HepG2 (cell line): ENCODE results near the gene MRPL42. TPM values are rescaled to one million over a fixed set of nuclear protein-coding genes. Genes with fewer than 3 reads are reported as not detected.

Experiments
- ATAC-seq: fragments of 200-7000 bp; cut with Tn5 transposase; 3 replicates; pipeline ENCODE4 v1.9.1; 2020; ENCODE audit warnings: mild to moderate bottlenecking, moderate library complexity
- BruUV-seq: library from RNA; stranded (reverse); fragments of 400-500 nt; replicated peaks from 2 replicates; lab custom pipeline; 2021; lab: Mats Ljungman, UMichigan
- CTCF ChIA-PET: fragments of 300-600 bp; formaldehyde crosslinking; extraction: SDS; loops from one replicate; lab custom pipeline; 2021; ENCODE audit warnings: low total read pairs, inconsistent platforms, low intra/inter-chr PET ratio; lab: Yijun Ruan, JAX
- POLR2A ChIA-PET: fragments of 350-600 bp; sonication (Branson Sonifier 250); formaldehyde crosslinking; loops from one replicate; lab custom pipeline; 2020; ENCODE audit warnings: antibody characterized with exemption, inconsistent platforms; lab: Yijun Ruan, JAX
- DNase-seq: peaks from one replicate; pipeline ENCODE4 v3.0.0-alpha.2; 2015; ENCODE audit warnings: low spot score
- FAIRE-seq: peaks from 3 replicates; lab custom pipeline; 2011; peaks lifted over from hg19 to GRCh38; lab: Jason Lieb, UNC
- H2AFZ ChIP-seq: one replicate; pipeline ENCODE4 v1.6.1; 2011; ENCODE audit warnings: low read length, inconsistent platforms
- H3K27ac ChIP-seq: fragments of 300-600 bp; 3 replicates; pipeline ENCODE4 v1.8.0; 2011; ENCODE audit warnings: mixed run types, mild to moderate bottlenecking, mixed read lengths, low read length, inconsistent platforms; ENCODE audit not compliant: insufficient read depth; ENCODE audit errors: extremely low read length
- H3K27me3 ChIP-seq, 2 experiments: fragments of 200-600 bp in 1 of 2; 2 replicates in 1 of 2; 3 replicates in 1 of 2; pipeline versions ENCODE4 v1.6.0 to v1.8.0; 2011; ENCODE audit warnings: low read length in 2 of 2, mild to moderate bottlenecking in 2 of 2, moderate library complexity in 2 of 2, inconsistent platforms in 1 of 2; ENCODE audit not compliant: insufficient read depth in 2 of 2, control insufficient read depth in 1 of 2
- H3K36me3 ChIP-seq, 2 experiments: fragments of 200-600 bp in 1 of 2; replicated peaks in 1 of 2; 2 replicates in 1 of 2; 3 replicates in 1 of 2; pipeline versions ENCODE4 v1.5.1 to v1.8.0; 2011; ENCODE audit warnings: low read length in 2 of 2, inconsistent platforms in 1 of 2; ENCODE audit not compliant: insufficient read depth in 2 of 2, control insufficient read depth in 1 of 2
- H3K4me1 ChIP-seq: 2 replicates; pipeline ENCODE4 v1.5.1; 2012; ENCODE audit warnings: low read length, inconsistent platforms; ENCODE audit not compliant: insufficient read depth
- H3K4me2 ChIP-seq: 2 replicates; pipeline ENCODE4 v1.6.0; 2011; ENCODE audit warnings: low read depth, low read length, inconsistent platforms
- H3K4me3 ChIP-seq, 3 experiments: fragments of 200-600 bp in 1 of 3; sonication (generic), shearing (Covaris generic) in 1 of 3; replicated peaks in 1 of 3; 2 replicates each; pipeline ENCODE4 v1.5.1; 2011 to 2016; ENCODE audit warnings: low read length in 3 of 3, inconsistent platforms in 2 of 3, low read depth in 2 of 3, mild to moderate bottlenecking in 2 of 3, control low read depth in 1 of 3, mixed read lengths in 1 of 3; ENCODE audit not compliant: insufficient read depth in 1 of 3
- H3K79me2 ChIP-seq: one replicate; pipeline ENCODE4 v1.6.1; 2011; ENCODE audit warnings: low read length, inconsistent platforms; ENCODE audit not compliant: insufficient read depth
- H3K9ac ChIP-seq: 2 replicates; pipeline ENCODE4 v1.6.0; 2011; ENCODE audit warnings: mild to moderate bottlenecking, low read depth, low read length, inconsistent platforms; ENCODE audit not compliant: insufficient read depth
- H3K9me3 ChIP-seq: 2 replicates; pipeline ENCODE4 v1.5.1; 2012; ENCODE audit warnings: mild to moderate bottlenecking, low read length
- H4K20me1 ChIP-seq: 2 replicates; pipeline ENCODE4 v1.6.0; 2011; ENCODE audit warnings: inconsistent platforms, mild to moderate bottlenecking, low read length, moderate library complexity; ENCODE audit not compliant: insufficient read depth
- ARNTL ChIP-seq: sonication (generic); formaldehyde crosslinking; IDR thresholded peaks from 2 replicates; pipeline ENCODE4 v1.4.0; 2020; ENCODE audit warnings: mild to moderate bottlenecking, missing genetic modification reagents
- CHD2 ChIP-seq: IDR thresholded peaks from 2 replicates; pipeline ENCODE4 v1.6.1; 2011; ENCODE audit warnings: low read depth, low read length, improper control_type of control experiment
- NAIF1 ChIP-seq: sonication (generic); formaldehyde crosslinking; IDR thresholded peaks from 2 replicates; pipeline ENCODE4 v1.5.0; 2020; ENCODE audit warnings: mild to moderate bottlenecking, missing genetic modification reagents, borderline replicate concordance
- RBFOX2 ChIP-seq: fragments of 200-400 bp; formaldehyde crosslinking; IDR thresholded peaks from 2 replicates; pipeline ENCODE4 v1.6.1; 2017; ENCODE audit warnings: low read depth, mild to moderate bottlenecking, low read length
- SRSF1 ChIP-seq: fragments of 200-400 bp; formaldehyde crosslinking; optimal IDR thresholded peaks from 2 replicates; pipeline ENCODE3; 2017; ENCODE audit warnings: mild to moderate bottlenecking, low read depth, low read length, moderate library complexity
- U2AF2 ChIP-seq: fragments of 200-400 bp; formaldehyde crosslinking; IDR thresholded peaks from 2 replicates; pipeline ENCODE4 v1.6.1; 2017; ENCODE audit warnings: low read depth, mild to moderate bottlenecking, low read length
- ZBTB34 ChIP-seq: sonication (generic); formaldehyde crosslinking; IDR thresholded peaks from 2 replicates; pipeline ENCODE4 v1.8.0; 2022; ENCODE audit warnings: mild to moderate bottlenecking, missing genetic modification reagents
- ZNF160 ChIP-seq: sonication (generic); formaldehyde crosslinking; IDR thresholded peaks from 2 replicates; pipeline ENCODE4 v1.8.0; 2022; ENCODE audit warnings: mild to moderate bottlenecking, inconsistent platforms, missing genetic modification reagents
- ZNF567 ChIP-seq: sonication (generic); formaldehyde crosslinking; IDR thresholded peaks from 2 replicates; pipeline ENCODE4 v1.8.1; 2023; ENCODE audit warnings: mild to moderate bottlenecking, missing genetic modification reagents, borderline replicate concordance
- ZNF574 ChIP-seq: sonication (generic); formaldehyde crosslinking; IDR thresholded peaks from 2 replicates; pipeline ENCODE4 v1.4.0; 2020; ENCODE audit warnings: missing genetic modification reagents
- ZNF670 ChIP-seq: sonication (generic); formaldehyde crosslinking; IDR thresholded peaks from 2 replicates; pipeline ENCODE4 v1.8.0; 2022; ENCODE audit warnings: mild to moderate bottlenecking, missing genetic modification reagents, borderline replicate concordance
- ZNF773 ChIP-seq: sonication (generic); formaldehyde crosslinking; IDR thresholded peaks from 2 replicates; pipeline ENCODE4 v1.4.0; 2020; ENCODE audit warnings: missing genetic modification reagents, borderline replicate concordance
- WGBS: methylation state at CpG from one replicate; pipeline ENCODE4 v1.1.6; 2017; ENCODE audit warnings: low lambda C conversion rate; 5-methylcytosine and 5-hydroxymethylcytosine counted together
- in situ Hi-C: cut with HindIII; loops from 2 replicates; pipeline ENCODE4 v1.10.0; 2017; ENCODE audit warnings: low pct_unique_long_range_greater_than_20kb; ENCODE audit not compliant: extremely low pct_ligation_motif_present
- intact Hi-C: fragments of 100-400 bp; cut with micrococcal nuclease; formaldehyde crosslinking; loops from one replicate; pipeline ENCODE4 v1.10.0; 2022; ENCODE audit not compliant: unreplicated experiment
- polyA plus RNA-seq, 8 experiments: library from polyadenylated mRNA; depleted of rRNA in 3 of 8; stranded (reverse) in 7 of 8; unstranded in 1 of 8; fragments of >200 nt; fragmentation: Illumina TruSeq in 4 of 8; extraction: Trizol in 4 of 8; gene quantifications; 2 replicates each; pipeline versions ENCODE4 v1.2.1 to v1.2.3, GENCODE V29; 2011 to 2016; ENCODE audit warnings: low read depth in 4 of 8, missing spikeins in 1 of 8, mixed read lengths in 1 of 8; ENCODE audit not compliant: insufficient read depth in 1 of 8
- total RNA-seq, 5 experiments: library from RNA; depleted of rRNA; stranded (reverse); fragments of >200 nt; fragmentation: Illumina TruSeq; extraction: Trizol; gene quantifications; 2 replicates each; pipeline ENCODE4 v1.2.3, GENCODE V29; 2016; ENCODE audit warnings: low read depth in 1 of 5

The MRPL42 gene
- total and polyA plus RNA-seq, 2 of the 13 experiments (the other 11 are each of a cell fraction or from before 2014, with no cell fraction given), result 93.3 to 148 TPM

- CTCF ChIA-PET, result no interaction called here
- intact Hi-C loops, result no loop called here
Measured at GRCh38 chr12:93429852-93430251, 37.5 kb upstream of the MRPL42 start.

More at GRCh38 chr12:93429852-93430251, 37.5 kb upstream of the MRPL42 start:
- Histone ChIP-seq H3K36me3 (0 out of 5 replicates have a peak, but pooled peaks cover 0 to 2% of the 10 kb centered on the region in 2 experiments), H3K9me3 (no peaks in the 10 kb centered on the region), H4K20me1 (peaks cover 85% of the 10 kb centered on the region), H3K9ac (no peak overlapping the region), H3K79me2 (peaks cover 94% of the 10 kb centered on the region), H3K27me3 (no peaks in the 10 kb centered on the region), H3K4me3 (no peak overlapping the region), H3K27ac (no peak overlapping the region), H3K4me2 (no peak overlapping the region), H2AFZ (no peak overlapping the region), H3K4me1 (peaks cover 63% of the 10 kb centered on the region)
- 94% methylated on average over 1 of the region's 1 CpG for WGBS
- no peak for TF ChIP-seq RBFOX2
- no peak for TF ChIP-seq ZNF670 (CRISPR knock-in tag)
- TF ChIP-seq ZNF574 (CRISPR knock-in tag), result no peak
- TF ChIP-seq CHD2, result no peak
- no peak for TF ChIP-seq ZNF567
- no peak for TF ChIP-seq U2AF2
- no peak for TF ChIP-seq NAIF1
- no peak for TF ChIP-seq ZBTB34 (CRISPR knock-in tag)
- no peak for TF ChIP-seq ZNF160 (CRISPR knock-in tag)
- no peak for TF ChIP-seq SRSF1
- no peak for TF ChIP-seq ARNTL (CRISPR knock-in tag)
- TF ChIP-seq ZNF773 (CRISPR knock-in tag), result no peak
- ATAC-seq (no peak), FAIRE-seq (no peak), DNase-seq (no peak)
- POLR2A ChIA-PET, result no interaction called here
- no TSS peak for BruUV-seq
- in situ Hi-C loops, result no loop called here
